Measurements from ENCODE around the gene SHROOM1. TPM values are rescaled to one million over a fixed set of nuclear protein-coding genes. Genes with fewer than 3 reads are reported as not detected.
A peak's percentile ranks its signal among the peaks of the same experiment; 100 is the strongest.

SHROOM1 gene
- total and polyA plus RNA-seq, 2 donors (not counting 1 experiment from before 2014, with no cell fraction given) = 1.3 to 2.3 TPM

DNA sequence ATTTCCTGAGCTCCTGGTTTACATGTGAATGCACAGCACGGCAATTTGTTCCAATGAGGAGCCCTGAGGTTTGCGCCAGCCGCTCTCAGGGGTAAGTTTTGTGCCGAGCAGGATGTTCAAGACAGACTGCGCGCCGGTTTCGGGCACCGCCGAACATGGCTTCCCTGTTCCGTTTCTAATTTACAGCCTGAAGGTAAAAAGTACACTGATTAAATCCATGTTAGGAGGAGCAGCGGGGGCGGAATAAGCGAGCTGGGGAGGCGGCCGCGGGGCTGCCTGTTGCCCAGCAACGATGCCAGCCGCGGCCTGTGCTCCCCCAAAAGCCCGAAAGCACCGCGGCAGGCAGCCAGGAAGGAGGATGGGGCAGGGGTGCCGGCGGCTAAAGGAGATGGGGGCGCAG lies 11.0 kb downstream of the SHROOM1 start:
- 6% methylated on average over 23 of the region's 26 CpGs for WGBS (ENCODE audit: insufficient coverage)
- Mint-ChIP-seq H3K9me3 (ENCODE audit: insufficient read depth) (no peaks in the 10 kb centered on the region), H3K4me1 (peaks cover 13% of the 10 kb centered on the region), H3K27me3 (peaks cover 14% of the 10 kb centered on the region), H3K4me3 (peak overlapping the region; percentile 77), H3K27ac (no peak overlapping the region)
- H3K79me2 ChIP-seq (ENCODE audit: control insufficient read depth, insufficient read depth, low read length) = no peaks in the 10 kb centered on the region
- no peak overlapping the region for H3K27ac ChIP-seq (ENCODE audit: low read length in 2 of 2)
- ATAC-seq (ENCODE audit: low read depth) (peak; percentile 15), DNase-seq (peak; percentile 48)
- intact Hi-C loops (cut with micrococcal nuclease) = no loop called here
- H3K4me2 ChIP-seq (replicated peaks; ENCODE audit: low read depth, low read length, poor library complexity, severe bottlenecking) = peak overlapping the region; percentile 64
- ChIA-PET CTCF (interaction anchor here (0.7 to 6.2 kb wide), 37 partner anchors 10 to 581 kb away, joined by 3 to 66 read pairs (median 4); partner anchors contain the start of genes CCNI2, KIF3A and SHROOM1), POLR2A (no interaction called here)
- TF ChIP-seq, protein P1, sequence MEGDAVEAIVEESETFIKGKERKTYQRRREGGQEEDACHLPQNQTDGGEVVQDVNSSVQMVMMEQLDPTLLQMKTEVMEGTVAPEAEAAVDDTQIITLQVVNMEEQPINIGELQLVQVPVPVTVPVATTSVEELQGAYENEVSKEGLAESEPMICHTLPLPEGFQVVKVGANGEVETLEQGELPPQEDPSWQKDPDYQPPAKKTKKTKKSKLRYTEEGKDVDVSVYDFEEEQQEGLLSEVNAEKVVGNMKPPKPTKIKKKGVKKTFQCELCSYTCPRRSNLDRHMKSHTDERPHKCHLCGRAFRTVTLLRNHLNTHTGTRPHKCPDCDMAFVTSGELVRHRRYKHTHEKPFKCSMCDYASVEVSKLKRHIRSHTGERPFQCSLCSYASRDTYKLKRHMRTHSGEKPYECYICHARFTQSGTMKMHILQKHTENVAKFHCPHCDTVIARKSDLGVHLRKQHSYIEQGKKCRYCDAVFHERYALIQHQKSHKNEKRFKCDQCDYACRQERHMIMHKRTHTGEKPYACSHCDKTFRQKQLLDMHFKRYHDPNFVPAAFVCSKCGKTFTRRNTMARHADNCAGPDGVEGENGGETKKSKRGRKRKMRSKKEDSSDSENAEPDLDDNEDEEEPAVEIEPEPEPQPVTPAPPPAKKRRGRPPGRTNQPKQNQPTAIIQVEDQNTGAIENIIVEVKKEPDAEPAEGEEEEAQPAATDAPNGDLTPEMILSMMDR (IDR thresholded peaks at IDR 0.05) = no peak
- TF ChIP-seq EZH2 (IDR thresholded peaks at IDR 0.05; ENCODE audit: borderline replicate concordance, insufficient read depth, low read depth, low read length, poor library complexity, severe bottlenecking) = no peak
- H3K36me3 ChIP-seq (replicated peaks in 1 of 2; ENCODE audit: control extremely low read depth in 1 of 2, control insufficient read depth in 1 of 2, extremely low read depth in 1 of 2, insufficient read depth in 2 of 2, low read length in 1 of 2) = no peaks in the 10 kb centered on the region
- peaks cover 0 to 51% (median 20%) of the 10 kb centered on the region in 4 experiments for H3K27me3 ChIP-seq (replicated peaks in 1 of 4; ENCODE audit: control extremely low read depth in 1 of 4, control insufficient read depth in 3 of 4, insufficient read depth in 4 of 4, low read length in 3 of 4)
- peak overlapping the region in 4 of 5 experiments; percentile 23 to 39 (median 28) for H3K4me3 ChIP-seq (ENCODE audit: control extremely low read depth in 1 of 5, extremely low read depth in 1 of 5, insufficient read depth in 1 of 5, low read depth in 2 of 5, low read length in 4 of 5)
- H3K4me1 ChIP-seq (ENCODE audit: control insufficient read depth in 2 of 2, insufficient read depth in 2 of 2, low read length in 2 of 2) = peaks cover 21 to 24% of the 10 kb centered on the region in 2 donors
- H4K20me1 ChIP-seq (ENCODE audit: control insufficient read depth, insufficient read depth, low read length, poor library complexity, severe bottlenecking) = no peaks in the 10 kb centered on the region
- H3K9ac ChIP-seq (ENCODE audit: low read length) = peak overlapping the region; percentile 40
- H3K9me3 ChIP-seq (ENCODE audit: control extremely low read depth in 1 of 3, control insufficient read depth in 2 of 3, insufficient read depth in 1 of 3, low read length in 2 of 3) = peaks cover 0 to 5% (median 0%) of the 10 kb centered on the region in 3 donors
- peak overlapping the region; percentile 69 for H2AFZ ChIP-seq (ENCODE audit: insufficient read depth, low read depth, low read length, poor library complexity, severe bottlenecking)

DNA sequence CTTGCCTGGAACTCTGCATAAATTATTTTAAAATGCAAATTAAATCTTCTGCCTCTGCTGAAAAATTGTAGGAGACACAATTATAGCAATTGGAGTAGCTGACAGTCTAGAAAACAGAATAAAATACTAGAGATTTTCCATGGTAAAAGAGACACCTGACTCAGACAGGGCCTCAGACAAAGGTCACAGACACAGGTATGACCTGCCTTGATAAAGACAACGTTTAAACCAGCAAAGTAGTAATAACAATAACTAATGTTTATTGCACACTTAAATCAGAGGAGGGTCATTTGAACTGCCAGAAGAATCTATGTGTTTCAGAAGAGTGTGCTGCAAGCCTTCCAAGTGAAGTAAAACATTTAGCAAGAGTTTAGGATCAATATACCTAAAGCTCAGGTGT lies 13.4 kb downstream of the SHROOM1 start:
- no peak overlapping the region for H3K4me3 Mint-ChIP-seq
- Histone ChIP-seq H2AFZ (ENCODE audit: insufficient read depth, low read depth, low read length, poor library complexity, severe bottlenecking) (no peak overlapping the region), H3K9me3 (ENCODE audit: control extremely low read depth in 1 of 3, control insufficient read depth in 2 of 3, insufficient read depth in 1 of 3, low read length in 2 of 3) (peaks cover 0 to 5% (median 0%) of the 10 kb centered on the region in 3 donors), H3K4me1 (ENCODE audit: control insufficient read depth in 2 of 2, insufficient read depth in 2 of 2, low read length in 2 of 2) (peaks cover 24% of the 10 kb centered on the region in 2 donors), H3K27ac (ENCODE audit: low read length in 2 of 2) (no peak overlapping the region), H4K20me1 (ENCODE audit: control insufficient read depth, insufficient read depth, low read length, poor library complexity, severe bottlenecking) (no peaks in the 10 kb centered on the region), H3K4me2 (replicated peaks; ENCODE audit: low read depth, low read length, poor library complexity, severe bottlenecking) (no peak overlapping the region), H3K4me3 (ENCODE audit: control extremely low read depth in 1 of 5, extremely low read depth in 1 of 5, insufficient read depth in 1 of 5, low read depth in 2 of 5, low read length in 4 of 5) (no peak overlapping the region), H3K9ac (ENCODE audit: low read length) (no peak overlapping the region), H3K79me2 (ENCODE audit: control insufficient read depth, insufficient read depth, low read length) (no peaks in the 10 kb centered on the region), H3K36me3 (replicated peaks in 1 of 2; ENCODE audit: control extremely low read depth in 1 of 2, control insufficient read depth in 1 of 2, extremely low read depth in 1 of 2, insufficient read depth in 2 of 2, low read length in 1 of 2) (no peaks in the 10 kb centered on the region), H3K27me3 (replicated peaks in 1 of 4; ENCODE audit: control extremely low read depth in 1 of 4, control insufficient read depth in 3 of 4, insufficient read depth in 4 of 4, low read length in 3 of 4) (peaks cover 0 to 47% (median 22%) of the 10 kb centered on the region in 4 experiments)
- no peak overlapping the region for H3K27ac Mint-ChIP-seq
- POLR2A ChIA-PET = no interaction called here
- no CpG with 5 or more reads among the region's 1 CpG for WGBS (ENCODE audit: insufficient coverage)
- no peak for ATAC-seq (ENCODE audit: low read depth)
- CTCF ChIA-PET = interaction anchor here (1.3 to 6.2 kb wide), 6 partner anchors 9 to 579 kb away, joined by 3 to 66 read pairs (median 6); no protein-coding TSS in a partner anchor
- TF ChIP-seq, protein P1 (IDR thresholded peaks at IDR 0.05) = no peak
- TF ChIP-seq EZH2 (IDR thresholded peaks at IDR 0.05; ENCODE audit: borderline replicate concordance, insufficient read depth, low read depth, low read length, poor library complexity, severe bottlenecking) = no peak
- peaks cover 23% of the 10 kb centered on the region for H3K27me3 Mint-ChIP-seq
- no peak for DNase-seq
- intact Hi-C loops (cut with micrococcal nuclease) = loop anchor here (2.0 kb wide), 1 partner anchor 80 kb away; the partner anchor contains the start of gene KIF3A
- no peaks in the 10 kb centered on the region for H3K9me3 Mint-ChIP-seq (ENCODE audit: insufficient read depth)
- peaks cover 22% of the 10 kb centered on the region for H3K4me1 Mint-ChIP-seq

Measured in B cell (primary cell).